NCI-H2227 (cell line): Measurements from ENCODE around the gene KRT3.

Experiments used
- DNase-seq: peaks from one replicate; lab custom pipeline; 2025; ENCODE audit not compliant: unreplicated experiment; lab: John Stamatoyannopoulos, UW

KRT3 gene

DNA sequence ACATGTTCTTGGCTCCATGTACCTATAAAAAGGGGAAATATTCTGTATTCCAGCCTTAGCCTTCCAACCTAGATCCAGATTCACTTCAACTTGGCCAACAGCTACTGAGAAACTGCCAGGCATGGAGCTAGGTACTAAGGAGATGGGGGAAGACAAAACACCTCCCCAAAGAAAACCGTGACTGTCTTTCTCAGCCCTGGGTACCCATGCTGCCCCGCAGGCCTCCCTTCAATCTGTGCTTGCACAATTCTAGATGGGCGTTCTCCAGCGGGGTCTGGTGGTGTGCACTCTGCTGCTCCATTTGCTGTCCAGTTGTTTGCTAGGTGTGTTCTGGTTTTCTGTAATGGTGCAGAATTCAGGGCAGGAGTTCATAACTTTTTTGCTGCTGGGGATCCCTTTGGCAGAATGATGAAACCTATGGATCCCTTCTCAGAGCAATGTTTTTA, 18.8 kb upstream of the KRT3 start:
- DNase-seq: no peak

DNA sequence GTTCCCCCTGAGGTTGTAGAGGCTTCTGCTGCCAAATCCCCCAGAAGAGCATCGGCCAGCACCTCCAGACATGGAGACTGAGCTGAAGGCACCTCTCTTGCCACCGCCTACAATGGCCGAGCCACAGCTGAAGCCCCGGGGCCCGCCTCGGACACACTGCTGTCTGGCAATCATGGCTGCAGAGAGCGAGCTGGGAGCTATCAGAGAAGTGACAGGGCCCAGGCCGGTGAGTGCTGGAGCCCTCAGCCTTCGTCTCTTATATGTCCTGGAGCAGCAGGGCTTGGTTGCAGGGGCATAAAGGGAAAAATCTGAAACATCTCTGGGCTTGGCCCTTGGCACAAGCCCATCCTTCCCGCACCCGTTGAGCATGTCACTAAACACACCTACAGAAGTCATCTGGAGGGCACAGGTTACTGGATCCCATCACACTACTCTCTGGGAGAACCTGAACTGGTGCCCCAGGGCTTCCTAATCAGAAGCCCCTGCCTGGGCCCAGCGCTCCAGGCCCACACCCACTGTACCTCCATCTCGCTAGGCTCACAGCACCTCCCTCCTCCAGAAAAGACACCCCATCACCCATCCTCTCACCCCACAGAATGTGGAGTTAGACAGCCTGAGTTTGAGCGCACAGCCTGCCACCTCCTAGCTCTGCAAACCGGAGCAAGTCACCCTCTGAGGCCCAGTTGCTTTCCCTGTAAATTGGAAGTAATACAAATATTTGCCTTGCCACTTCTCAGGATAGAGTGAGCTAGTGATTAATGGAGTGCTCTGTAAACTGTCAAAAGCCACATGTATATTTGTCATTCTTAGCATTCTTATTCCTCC, 18.2 kb upstream of the KRT3 start, which contains the start of gene KRT4:
TSS of gene KRT4 (minus strand) at position 232 of the 825 bp plus-strand sequence. CDS start at position 174, 58 bp downstream.
- no peak for DNase-seq

DNA sequence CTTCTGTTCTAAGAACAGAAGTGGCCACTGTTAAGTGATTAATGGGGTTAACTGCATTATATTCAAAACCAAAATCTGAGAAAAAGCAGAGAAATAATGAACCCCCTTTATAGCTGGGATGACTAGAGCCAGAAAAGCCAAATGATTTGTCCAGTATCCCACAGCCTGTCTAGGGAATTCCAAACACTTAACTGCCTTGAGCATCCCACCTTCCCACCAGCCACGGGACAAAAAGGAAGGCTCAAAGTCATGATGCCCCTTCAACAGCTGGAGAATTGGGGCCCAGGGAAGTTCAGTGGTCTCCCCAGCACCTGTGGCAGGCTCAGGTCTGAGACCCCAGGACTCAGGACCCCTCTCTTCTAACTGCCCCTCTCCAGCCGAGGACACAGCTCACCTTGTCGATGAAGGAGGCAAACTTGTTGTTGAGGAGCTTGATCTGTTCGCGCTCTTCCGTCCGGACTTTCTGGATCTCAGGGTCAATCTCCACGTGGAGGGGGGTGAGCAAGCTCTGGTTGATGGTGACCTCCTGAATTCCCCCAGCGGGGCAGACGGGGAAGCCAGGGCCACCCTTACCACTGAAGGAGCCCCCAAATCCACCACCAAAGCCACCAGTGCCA, 17.4 kb upstream of the KRT3 start:
- no peak for DNase-seq

DNA sequence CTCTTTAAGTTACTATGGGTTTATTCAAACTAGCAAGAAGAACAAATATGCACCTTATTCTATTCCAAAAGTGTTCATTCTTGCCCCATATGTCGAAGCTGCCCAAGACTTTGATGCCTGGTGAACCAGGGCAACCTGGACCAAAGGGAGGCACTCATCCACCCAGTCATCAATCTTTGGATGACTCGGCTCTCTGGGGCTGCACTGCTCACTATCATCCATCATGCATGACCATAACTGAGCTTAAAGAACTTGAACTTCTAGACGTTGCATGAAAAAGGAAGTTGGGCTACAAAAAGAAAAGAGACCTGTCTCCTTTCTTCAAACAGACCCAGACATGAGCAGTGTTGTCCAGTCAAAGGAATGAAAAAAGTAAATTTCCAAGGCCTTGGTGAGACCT, 16.8 kb upstream of the KRT3 start:
- DNase-seq: no peak

DNA sequence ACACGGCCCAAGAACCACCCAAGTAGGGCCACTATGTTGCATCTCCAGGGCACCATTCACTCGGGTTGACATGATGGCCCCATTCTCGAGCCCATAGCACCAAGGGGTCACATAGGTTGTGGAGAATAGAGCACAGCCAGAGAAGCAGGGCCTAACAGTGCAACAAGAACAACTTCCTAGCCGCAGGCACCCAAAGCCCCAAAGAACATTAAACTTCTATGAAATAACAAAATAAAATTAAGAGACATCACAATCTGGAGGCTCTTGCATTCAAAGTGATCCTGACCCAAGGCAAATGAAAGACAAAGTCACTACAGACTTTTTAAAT, 16.1 kb upstream of the KRT3 start:
- DNase-seq: no peak

GRCh38 chr12:52811191-52812072, 15.5 kb upstream of the KRT3 start:
- DNase-seq: no peak

- no peak for DNase-seq
Measured at GRCh38 chr12:52810554-52810953, 14.6 kb upstream of the KRT3 start.

DNA sequence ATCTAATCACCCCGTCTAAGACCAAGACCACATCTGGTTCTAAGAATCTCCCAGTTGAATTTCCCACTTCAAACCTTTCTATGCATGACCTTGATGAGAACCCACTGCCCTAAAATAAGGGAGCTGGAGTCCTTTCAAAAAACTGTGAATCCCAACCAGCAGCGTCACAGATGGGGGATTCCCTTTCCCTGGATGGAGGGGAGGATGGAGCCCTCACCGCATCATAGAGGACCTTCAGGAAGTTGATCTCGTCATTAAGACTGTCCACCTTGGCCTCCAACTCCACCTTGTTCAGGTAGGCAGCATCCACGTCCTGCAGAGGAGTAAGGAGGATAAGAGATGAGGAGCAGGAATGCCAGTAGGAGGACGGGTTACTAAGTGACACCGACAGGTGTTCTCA, 13.2 kb upstream of the KRT3 start:
- no peak for DNase-seq

DNA sequence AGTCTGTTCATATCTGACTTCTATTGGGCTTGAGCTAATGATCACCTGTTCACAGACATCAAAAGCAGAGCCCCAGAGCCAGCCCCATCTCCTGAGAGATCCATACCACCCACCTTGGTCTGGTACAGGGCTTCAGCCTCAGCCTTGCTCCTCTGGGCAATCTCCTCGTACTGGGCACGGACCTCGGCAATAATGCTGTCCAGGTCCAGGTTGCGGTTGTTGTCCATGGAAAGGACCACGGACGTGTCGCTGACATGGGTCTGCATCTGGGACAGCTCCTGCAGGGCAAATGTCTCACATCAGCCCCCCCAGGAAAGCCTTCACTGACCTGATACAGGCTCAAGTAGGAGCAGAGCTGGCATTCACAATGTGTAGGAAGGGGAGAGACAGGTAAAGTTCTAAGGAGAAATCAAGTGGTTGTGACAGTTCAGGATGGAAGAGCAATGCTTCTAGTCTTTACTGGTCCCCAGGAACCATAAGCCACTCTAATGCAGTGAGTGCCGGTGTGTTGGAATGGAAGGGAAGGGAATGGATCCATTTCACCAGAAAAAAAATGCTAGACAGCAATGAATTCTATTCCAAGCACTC, 12.8 kb upstream of the KRT3 start:
- no peak for DNase-seq

DNA sequence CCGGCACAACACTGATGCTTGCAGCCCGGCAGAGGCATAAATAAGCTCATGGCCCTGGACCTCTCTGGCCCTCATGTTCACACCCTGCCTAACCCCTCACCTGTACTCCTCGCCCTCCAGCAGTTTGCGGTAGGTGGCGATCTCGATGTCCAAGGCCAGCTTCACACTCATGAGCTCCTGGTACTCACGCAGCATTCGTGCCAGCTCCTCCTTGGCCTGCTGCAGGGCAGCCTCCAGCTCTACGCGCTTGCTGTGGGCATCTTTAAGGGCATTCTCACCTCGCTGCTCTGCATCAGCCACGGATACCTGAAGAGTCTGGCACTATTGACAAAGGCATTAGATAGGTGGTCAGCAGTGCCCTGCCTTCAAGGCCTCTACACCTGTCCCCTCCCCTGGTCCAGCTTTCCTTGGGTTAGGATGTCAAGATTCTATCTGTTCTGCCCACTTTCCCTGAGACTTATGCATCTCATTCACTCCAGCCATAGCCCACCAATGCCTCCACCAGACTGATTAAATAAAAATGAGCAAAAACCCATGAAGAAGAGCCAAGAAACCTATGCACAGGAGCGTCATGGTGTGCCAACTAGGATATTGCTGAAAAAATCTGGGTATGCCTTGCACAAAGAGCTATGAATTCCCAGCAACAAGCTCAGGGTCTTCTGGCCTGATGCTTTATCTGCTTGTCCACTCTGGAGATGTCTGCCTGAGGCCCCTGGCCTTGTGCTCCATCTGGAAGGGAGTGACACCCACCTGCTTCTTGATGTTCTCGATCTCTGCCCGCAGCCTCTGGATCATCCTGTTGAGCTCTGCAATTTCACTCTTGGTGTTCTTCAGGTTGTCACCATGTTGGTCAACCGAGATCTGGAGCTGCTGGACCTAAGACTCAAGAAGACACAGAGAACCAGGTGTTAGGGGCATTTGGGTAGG, 11.9 kb upstream of the KRT3 start:
- no peak for DNase-seq

GRCh38 chr12:52806821-52807543, 11.1 kb upstream of the KRT3 start:
- no peak for DNase-seq

DNA sequence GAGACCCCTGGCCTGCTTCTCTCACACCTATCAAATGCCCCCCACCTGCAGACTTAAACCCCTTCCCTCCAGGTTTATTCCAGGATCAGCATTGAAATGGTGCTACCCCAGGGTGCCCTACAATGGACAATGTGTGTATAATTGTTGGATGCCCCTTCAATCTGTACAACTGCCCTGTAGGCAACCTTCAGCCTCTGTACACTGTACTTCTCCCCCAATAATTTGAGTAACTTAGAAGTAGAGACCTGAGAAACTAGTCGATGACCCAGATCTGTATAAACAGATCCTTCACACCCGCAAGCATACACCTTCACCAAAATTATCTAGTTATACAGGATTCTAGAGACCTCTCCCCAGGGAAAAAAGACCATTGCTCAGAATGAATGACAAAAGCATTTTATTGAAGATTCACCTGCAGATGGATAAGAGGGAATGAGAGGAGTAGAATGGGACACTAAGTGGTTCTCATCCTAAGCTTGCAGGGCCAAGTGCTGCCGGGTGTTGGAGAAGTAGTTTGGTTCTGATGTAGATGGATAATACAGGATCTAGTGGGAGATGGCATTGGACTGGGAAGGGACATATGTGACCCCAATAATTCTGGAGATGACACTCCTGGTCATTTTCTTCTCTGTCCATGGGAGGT, 10.4 kb upstream of the KRT3 start:
- DNase-seq: no peak

DNA sequence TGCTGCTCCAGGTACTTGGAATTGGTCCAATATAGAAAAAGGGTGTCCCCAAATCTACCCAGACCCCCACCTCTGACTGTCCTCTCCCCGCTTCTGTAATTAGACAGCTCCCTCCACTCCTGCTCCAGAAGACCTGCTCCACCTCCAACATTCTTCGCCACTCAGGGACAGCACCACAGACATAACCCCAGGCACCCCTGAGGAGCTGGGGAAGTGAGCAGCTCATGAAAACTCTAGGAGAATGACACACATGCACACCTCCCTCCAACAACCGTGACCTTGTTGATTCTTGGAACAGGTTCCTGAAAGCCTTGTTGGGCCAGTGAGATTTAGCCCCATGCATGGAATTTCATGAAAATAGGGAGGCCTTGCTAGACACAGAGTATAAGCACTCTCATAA, 9.8 kb upstream of the KRT3 start:
- DNase-seq: no peak

DNA sequence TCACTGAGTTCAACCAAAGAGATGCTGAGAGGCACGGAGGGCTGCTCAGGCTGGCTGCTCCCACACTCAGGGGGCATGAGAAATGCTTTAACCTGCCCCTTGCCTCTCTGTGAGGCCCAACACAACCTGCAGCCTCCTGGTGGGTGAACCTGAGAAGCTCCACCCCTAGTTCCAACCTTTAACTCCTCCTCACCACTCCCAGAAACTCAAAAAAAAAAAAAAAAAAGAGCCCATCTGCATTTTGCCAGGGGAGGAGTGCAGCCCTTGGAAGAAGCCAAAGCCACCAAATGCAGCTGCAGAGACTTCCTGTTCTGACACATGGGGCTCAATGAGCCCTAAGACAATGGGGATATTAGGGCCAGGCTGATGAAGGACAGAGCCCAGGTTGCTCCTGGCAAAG, 9.1 kb upstream of the KRT3 start:
- DNase-seq: no peak

GRCh38 chr12:52802442-52802841, 6.5 kb upstream of the KRT3 start:
- no peak for DNase-seq

DNA sequence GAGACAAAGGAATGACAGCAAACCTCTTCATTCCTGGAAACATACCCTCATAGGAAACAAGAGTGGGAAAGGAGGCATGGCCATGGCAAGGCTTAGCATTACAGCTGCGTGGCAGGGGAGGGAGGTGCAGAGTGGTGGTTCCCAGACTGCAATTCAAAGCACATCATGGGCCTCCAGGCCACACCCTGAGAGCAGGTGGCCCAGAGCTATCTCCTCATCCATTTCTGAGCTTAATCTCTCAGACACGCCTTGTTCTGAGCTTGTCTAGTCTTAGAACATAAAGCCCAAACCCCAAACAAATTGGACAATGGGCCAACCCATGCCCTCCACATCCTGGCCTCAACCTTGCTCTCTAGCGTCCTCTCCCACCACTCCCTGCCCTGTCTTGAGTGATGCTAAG, 5.9 kb upstream of the KRT3 start:
- no peak for DNase-seq

DNA sequence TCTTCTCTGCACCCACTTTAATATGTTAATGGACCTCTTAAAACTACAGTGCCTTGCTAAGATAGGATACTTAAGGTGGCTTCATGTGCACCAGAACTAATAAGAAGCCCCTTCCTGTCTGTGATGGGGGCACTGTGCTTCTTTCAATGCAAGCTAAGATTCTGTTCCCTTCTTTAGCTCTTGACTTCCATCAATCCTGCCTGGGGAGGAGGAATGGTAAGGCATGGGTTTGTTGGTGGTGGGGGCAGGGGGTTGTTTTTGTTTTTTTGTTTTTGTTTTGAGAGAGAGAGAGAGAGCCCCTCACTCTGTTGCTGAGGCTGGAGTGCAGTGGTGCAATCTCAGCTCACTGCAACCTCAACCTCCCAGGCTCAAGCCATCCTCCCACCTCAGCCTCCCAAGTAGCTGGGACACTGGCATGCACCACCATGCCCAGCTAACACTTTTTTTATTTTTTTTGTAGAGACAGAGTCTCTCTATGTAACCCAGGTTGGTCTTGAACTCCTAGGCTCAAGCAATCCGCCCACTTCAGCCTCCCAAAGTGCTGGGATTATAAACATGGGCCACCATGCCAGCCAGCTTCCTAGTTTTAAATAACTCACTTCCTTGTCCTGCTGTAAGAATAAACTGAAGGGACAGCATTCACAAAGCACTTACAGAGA, 4.5 kb upstream of the KRT3 start:
- no peak for DNase-seq

DNA sequence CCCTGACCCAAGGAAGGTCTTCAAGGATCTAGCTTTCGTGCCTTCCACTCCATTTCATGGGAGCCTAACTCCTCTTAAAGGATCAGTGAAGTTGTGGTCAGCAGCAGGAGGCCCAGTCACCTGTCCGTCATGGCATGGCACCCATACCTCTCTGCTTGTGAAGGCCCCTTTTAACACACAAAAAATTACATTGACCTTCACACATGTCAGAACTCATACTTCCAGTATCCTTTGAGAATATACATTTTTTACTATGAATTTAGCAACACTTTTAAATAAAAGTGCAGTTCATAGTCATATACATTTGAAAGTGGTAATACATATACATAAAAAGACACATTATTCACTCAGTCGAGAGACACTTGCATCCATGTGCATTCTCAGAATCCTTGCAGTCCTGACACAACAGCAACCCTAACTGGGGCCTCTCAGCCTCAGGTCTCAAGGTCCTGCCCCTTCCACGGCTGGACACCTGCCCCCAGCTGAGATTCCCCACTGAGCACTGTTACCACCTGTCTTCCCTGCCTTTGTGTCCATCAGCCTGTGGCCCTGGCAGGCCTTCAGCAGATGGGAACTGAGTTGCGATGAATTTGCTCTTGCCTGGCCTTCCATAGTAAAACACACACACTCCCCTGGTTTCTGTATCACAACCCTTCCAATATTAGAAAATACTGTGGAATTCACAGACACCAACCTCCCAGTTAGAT, 3.7 kb upstream of the KRT3 start:
- DNase-seq: no peak
